Vagina (tissue), 2 donors: Measurements from ENCODE around the gene TMSB15A. TPM values are rescaled to one million over a fixed set of nuclear protein-coding genes. Genes with fewer than 3 reads are reported as not detected.
"Not testable (repeated sequence)": the region's sequence is repeated elsewhere in the genome, so short reads cannot be mapped to it uniquely, and the experiment has no call there.

Experiments
- DNase-seq, 2 donors: peaks; one replicate each; pipeline ENCODE4 v3.0.0-alpha.2; 2017; ENCODE audit errors: extremely low spot score in 2 of 2
- H3K27ac ChIP-seq: fragments of 200-600 bp; sonication (generic); one replicate; pipeline ENCODE4 v1.5.1; 2019
- H3K27me3 ChIP-seq: fragments of 200-600 bp; sonication (generic); one replicate; pipeline ENCODE4 v1.5.1; 2019
- H3K36me3 ChIP-seq, 2 donors: fragments of 200-600 bp; sonication (generic); one replicate each; pipeline ENCODE4 v1.5.1; 2017 to 2019
- H3K4me1 ChIP-seq: fragments of 200-600 bp; sonication (generic); one replicate; pipeline ENCODE4 v1.5.1; 2019
- H3K4me3 ChIP-seq, 2 donors: fragments of 200-600 bp; sonication (generic); 1 replicate in 1 of 2; 2 replicates in 1 of 2; pipeline ENCODE4 v1.5.1; 2016 to 2019
- H3K9me3 ChIP-seq: fragments of 200-600 bp; sonication (generic); one replicate; pipeline ENCODE4 v1.5.1; 2019
- POLR2A ChIP-seq, 2 donors: fragments of 450-650 bp; IDR thresholded peaks; one replicate each; pipeline ENCODE4 v1.6.1; 2017; ENCODE audit warnings: antibody characterized with exemption in 2 of 2, mild to moderate bottlenecking in 2 of 2, moderate library complexity in 2 of 2
- POLR2AphosphoS5 ChIP-seq, 2 donors: sonication (generic); formaldehyde crosslinking; IDR thresholded peaks; one replicate each; pipeline ENCODE4 v1.9.0; 2017; ENCODE audit warnings: antibody characterized with exemption in 2 of 2, mild to moderate bottlenecking in 2 of 2, low read depth in 1 of 2; ENCODE audit not compliant: insufficient read depth in 1 of 2
- intact Hi-C: fragments of 100-400 bp; cut with DNase I; formaldehyde crosslinking; loops from one replicate; pipeline ENCODE4 v1.15.1; 2023
- total RNA-seq: library from RNA; depleted of rRNA; stranded (reverse); fragments of >200 nt; gene quantifications from one replicate; pipeline ENCODE4 v1.2.3, GENCODE V29; 2016
- TF ChIP-seq, protein P1 (sequence below), 3 experiments: fragments of 450-650 bp in 2 of 3; fragments of 200-600 bp in 1 of 3; sonication (generic) in 1 of 3; IDR thresholded peaks; one replicate each; pipeline ENCODE4 v1.5.1; 2017 to 2019; ENCODE audit warnings: antibody characterized with exemption in 3 of 3, mild to moderate bottlenecking in 2 of 3, moderate library complexity in 2 of 3

TMSB15A gene
- total RNA-seq, 1 donor from 2014 or later = not detected

DNA sequence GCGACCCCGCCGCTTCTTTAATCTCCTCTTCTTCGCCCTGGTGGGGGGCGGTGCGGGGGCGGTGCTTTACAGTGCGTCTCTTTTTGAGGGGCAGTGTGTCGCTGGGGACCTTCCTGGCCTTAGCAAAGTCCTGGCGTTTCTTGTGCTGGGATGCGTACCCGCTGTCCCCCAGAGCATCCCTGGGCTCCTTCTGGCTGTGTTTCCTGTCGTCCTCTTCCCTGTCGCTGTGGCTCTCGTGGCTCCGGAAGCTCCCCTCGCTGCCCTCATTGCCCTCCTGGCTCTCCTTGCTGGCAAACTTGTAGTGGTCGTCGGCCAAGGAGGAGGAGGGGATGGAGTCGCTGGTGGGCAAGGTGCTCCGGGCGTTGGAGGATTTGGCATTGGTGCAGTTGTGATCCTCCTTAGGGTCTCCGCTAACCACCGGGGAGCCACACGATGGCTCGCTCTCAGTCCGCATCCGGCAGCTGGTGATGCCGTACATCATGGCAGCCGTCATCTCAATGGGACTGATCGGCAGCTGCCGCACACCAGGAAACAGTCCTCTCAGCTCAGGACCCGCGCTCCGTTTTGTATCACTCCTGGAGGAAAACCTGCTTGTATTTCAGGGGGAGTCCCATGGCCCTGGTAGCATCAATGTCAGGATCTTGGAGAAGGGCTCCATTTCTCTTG lies 30.4 kb upstream of the TMSB15A start:
- TF ChIP-seq, protein P1, sequence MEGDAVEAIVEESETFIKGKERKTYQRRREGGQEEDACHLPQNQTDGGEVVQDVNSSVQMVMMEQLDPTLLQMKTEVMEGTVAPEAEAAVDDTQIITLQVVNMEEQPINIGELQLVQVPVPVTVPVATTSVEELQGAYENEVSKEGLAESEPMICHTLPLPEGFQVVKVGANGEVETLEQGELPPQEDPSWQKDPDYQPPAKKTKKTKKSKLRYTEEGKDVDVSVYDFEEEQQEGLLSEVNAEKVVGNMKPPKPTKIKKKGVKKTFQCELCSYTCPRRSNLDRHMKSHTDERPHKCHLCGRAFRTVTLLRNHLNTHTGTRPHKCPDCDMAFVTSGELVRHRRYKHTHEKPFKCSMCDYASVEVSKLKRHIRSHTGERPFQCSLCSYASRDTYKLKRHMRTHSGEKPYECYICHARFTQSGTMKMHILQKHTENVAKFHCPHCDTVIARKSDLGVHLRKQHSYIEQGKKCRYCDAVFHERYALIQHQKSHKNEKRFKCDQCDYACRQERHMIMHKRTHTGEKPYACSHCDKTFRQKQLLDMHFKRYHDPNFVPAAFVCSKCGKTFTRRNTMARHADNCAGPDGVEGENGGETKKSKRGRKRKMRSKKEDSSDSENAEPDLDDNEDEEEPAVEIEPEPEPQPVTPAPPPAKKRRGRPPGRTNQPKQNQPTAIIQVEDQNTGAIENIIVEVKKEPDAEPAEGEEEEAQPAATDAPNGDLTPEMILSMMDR (IDR thresholded peaks at IDR 0.05) = no peak
- TF ChIP-seq POLR2AphosphoS5 (IDR thresholded peaks at IDR 0.05; ENCODE audit: insufficient read depth in 1 of 2, low read depth in 1 of 2) = no peak
- no peak for TF ChIP-seq POLR2A (IDR thresholded peaks at IDR 0.05)
- Histone ChIP-seq H3K27ac (no peak overlapping the region), H3K9me3 (no peaks in the 10 kb centered on the region), H3K4me1 (no peaks in the 10 kb centered on the region), H3K4me3 (no peak overlapping the region), H3K27me3 (no peaks in the 10 kb centered on the region), H3K36me3 (no peaks in the 10 kb centered on the region)
- no peak for DNase-seq
- intact Hi-C loops = no loop called here

DNA sequence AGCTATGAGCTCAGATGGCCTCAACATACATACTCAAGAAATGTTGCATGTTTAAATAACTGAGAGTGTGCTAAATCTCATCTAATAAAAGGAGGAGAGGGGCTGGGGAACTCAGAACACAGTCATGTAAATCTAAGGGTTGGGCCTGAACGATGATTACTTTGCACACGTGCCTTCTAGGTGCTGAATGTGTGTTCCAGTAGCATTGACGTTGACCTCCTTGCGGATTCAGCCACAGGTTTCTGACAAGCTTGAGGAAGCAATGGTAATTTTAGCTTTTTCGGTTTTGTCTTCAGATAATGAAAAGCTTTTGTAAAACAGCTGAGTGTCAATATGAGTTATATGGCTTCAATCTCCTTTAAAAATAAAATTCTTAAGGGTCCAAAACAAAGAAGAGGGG lies 29.6 kb upstream of the TMSB15A start:
- H3K4me3 ChIP-seq, H3K9me3 ChIP-seq, H3K4me1 ChIP-seq, H3K27ac ChIP-seq, H3K36me3 ChIP-seq, intact Hi-C loops, DNase-seq, H3K27me3 ChIP-seq: not testable (repeated sequence)

GRCh38 chrX:102535958-102536357 lies 19.4 kb upstream of the TMSB15A start:
- no peaks in the 10 kb centered on the region for H3K36me3 ChIP-seq
- no peaks in the 10 kb centered on the region for H3K4me1 ChIP-seq
- H3K9me3 ChIP-seq = no peaks in the 10 kb centered on the region
- intact Hi-C loops = no loop called here
- H3K4me3 ChIP-seq = no peak overlapping the region
- no peaks in the 10 kb centered on the region for H3K27me3 ChIP-seq
- TF ChIP-seq, protein P1 (IDR thresholded peaks at IDR 0.05) = no peak
- TF ChIP-seq POLR2A (IDR thresholded peaks at IDR 0.05) (no peak), POLR2AphosphoS5 (IDR thresholded peaks at IDR 0.05; ENCODE audit: insufficient read depth in 1 of 2, low read depth in 1 of 2) (no peak)
- DNase-seq = no peak
- no peak overlapping the region for H3K27ac ChIP-seq

GRCh38 chrX:102517326-102517725 lies 787 bp upstream of the TMSB15A start:
- Histone ChIP-seq H3K9me3 (no peaks in the 10 kb centered on the region), H3K4me3 (peak overlapping the region; percentile 35 to 43), H3K27ac (peak overlapping the region; percentile 68), H3K27me3 (no peaks in the 10 kb centered on the region), H3K4me1 (no peaks in the 10 kb centered on the region), H3K36me3 (no peaks in the 10 kb centered on the region)
- TF ChIP-seq, protein P1 (IDR thresholded peaks at IDR 0.05) = no peak
- TF ChIP-seq POLR2AphosphoS5 (IDR thresholded peaks at IDR 0.05; ENCODE audit: insufficient read depth in 1 of 2, low read depth in 1 of 2) = no peak
- intact Hi-C loops = no loop called here
- DNase-seq = no peak

- no peaks in the 10 kb centered on the region for H3K27me3 ChIP-seq
- intact Hi-C loops = no loop called here
- no peak overlapping the region for H3K4me3 ChIP-seq
- H3K9me3 ChIP-seq = no peaks in the 10 kb centered on the region
- H3K27ac ChIP-seq = no peak overlapping the region
- DNase-seq = no peak
- TF ChIP-seq POLR2AphosphoS5 (IDR thresholded peaks at IDR 0.05; ENCODE audit: insufficient read depth in 1 of 2, low read depth in 1 of 2) = no peak
- no peak for TF ChIP-seq POLR2A (IDR thresholded peaks at IDR 0.05)
- TF ChIP-seq, protein P1 (IDR thresholded peaks at IDR 0.05) = no peak
- no peaks in the 10 kb centered on the region for H3K36me3 ChIP-seq
- no peaks in the 10 kb centered on the region for H3K4me1 ChIP-seq
These were observed 2.0 kb downstream of the TMSB15A start for GRCh38 chrX:102514536-102514935.
